Naive thymus-derived CD8-positive, alpha-beta T cell (primary cell): ENCODE results near the gene CUEDC1. TPM values are rescaled to one million over a fixed set of nuclear protein-coding genes. Genes with fewer than 3 reads are reported as not detected.

Experiments used
- ATAC-seq, 2 donors: fragments of 150-1000 bp; cut with Tn5 transposase in 1 of 2; sonication (Bioruptor Pico), chemical (Tn5 transposase) in 1 of 2; 1 replicate in 1 of 2; 2 replicates in 1 of 2; pipeline ENCODE4 v1.10.0; 2021; ENCODE audit warnings: mild to moderate bottlenecking in 2 of 2, moderate library complexity in 2 of 2
- POLR2A ChIA-PET: fragments of 350-600 bp; sonication (Branson Sonifier 250); formaldehyde crosslinking; loops from one replicate; lab custom pipeline; 2021; ENCODE audit warnings: antibody characterized with exemption; lab: Charles Lee
- DNase-seq, 10 donors: peaks; one replicate each; pipeline versions ENCODE4 v3.0.0 to v3.0.0-alpha.2; 2020 to 2022
- H3K27ac Mint-ChIP-seq, 10 donors: one replicate each; pipeline ENCODE4 v1.8.0; 2020 to 2022; ENCODE audit warnings: mild to moderate bottlenecking in 10 of 10, mixed read lengths in 10 of 10, moderate library complexity in 4 of 10, inconsistent platforms in 1 of 10
- H3K27me3 Mint-ChIP-seq, 5 donors: one replicate each; pipeline ENCODE4 v1.8.0; 2021 to 2022; ENCODE audit warnings: mixed read lengths in 5 of 5
- H3K36me3 Mint-ChIP-seq, 3 donors: one replicate each; pipeline ENCODE4 v1.8.0; 2020 to 2022; ENCODE audit warnings: mixed read lengths in 3 of 3, mild to moderate bottlenecking in 2 of 3, inconsistent platforms in 1 of 3
- H3K4me1 Mint-ChIP-seq, 4 donors: one replicate each; pipeline ENCODE4 v1.8.0; 2021 to 2022; ENCODE audit warnings: mixed read lengths in 4 of 4
- H3K4me3 Mint-ChIP-seq, 10 donors: one replicate each; pipeline ENCODE4 v1.8.0; 2020 to 2022; ENCODE audit warnings: mild to moderate bottlenecking in 10 of 10, mixed read lengths in 10 of 10, moderate library complexity in 6 of 10, inconsistent platforms in 1 of 10
- H3K9me3 Mint-ChIP-seq, 9 donors: one replicate each; pipeline ENCODE4 v1.8.0; 2020 to 2022; ENCODE audit warnings: mixed read lengths in 9 of 9, mild to moderate bottlenecking in 3 of 9, inconsistent platforms in 1 of 9, moderate library complexity in 1 of 9
- polyA plus RNA-seq, 3 donors: library from polyadenylated mRNA; unstranded; fragments of 300-500 nt; fragmentation: Illumina TruSeq; gene quantifications; one replicate each; pipeline ENCODE4 v1.2.3, GENCODE V29; 2021
- total RNA-seq, 8 experiments: library from RNA in 2 of 8; stranded (reverse) in 2 of 8; gene quantifications; one replicate each; pipeline ENCODE4 v1.2.3 and lab custom pipeline; 2021 to 2026

Gene CUEDC1
- total and polyA plus RNA-seq, 5 experiments from 2014 or later = 0.55 TPM; not detected in 4

- H3K27ac Mint-ChIP-seq = no peak overlapping the region
- peak in 1 of 10 donors; percentile 55 for DNase-seq
- peak overlapping the region in 1 of 10 donors; percentile 48 for H3K4me3 Mint-ChIP-seq
- H3K4me1 Mint-ChIP-seq = peaks cover 16 to 41% (median 30%) of the 10 kb centered on the region in 4 donors
- no peaks in the 10 kb centered on the region for H3K36me3 Mint-ChIP-seq
- no peaks in the 10 kb centered on the region for H3K9me3 Mint-ChIP-seq
- peaks cover 4 to 36% (median 18%) of the 10 kb centered on the region in 5 donors for H3K27me3 Mint-ChIP-seq
- POLR2A ChIA-PET = no interaction called here
- ATAC-seq = no peak
These were observed 82.7 kb downstream of the CUEDC1 start for GRCh38 chr17:57872536-57872935.

GRCh38 chr17:57871863-57872262 lies 83.3 kb downstream of the CUEDC1 start:
- peaks cover 4 to 36% (median 18%) of the 10 kb centered on the region in 5 donors for H3K27me3 Mint-ChIP-seq

GRCh38 chr17:57871155-57871554 lies 84.1 kb downstream of the CUEDC1 start:
- H3K4me1 Mint-ChIP-seq = peaks cover 19 to 41% (median 30%) of the 10 kb centered on the region in 4 donors
- POLR2A ChIA-PET = interaction anchor here (0.7 kb wide), 1 partner anchor 11 kb away, joined by 3 read pairs; no protein-coding TSS in a partner anchor
- no peak overlapping the region for H3K4me3 Mint-ChIP-seq
- H3K27me3 Mint-ChIP-seq = peaks cover 3 to 35% (median 15%) of the 10 kb centered on the region in 5 donors
- H3K9me3 Mint-ChIP-seq = no peaks in the 10 kb centered on the region
- H3K36me3 Mint-ChIP-seq = no peaks in the 10 kb centered on the region
- DNase-seq (no peak), ATAC-seq (no peak)
- no peak overlapping the region for H3K27ac Mint-ChIP-seq

More at GRCh38 chr17:57871863-57872262, 83.3 kb downstream of the CUEDC1 start:
- Mint-ChIP-seq H3K27ac (no peak overlapping the region), H3K4me1 (peaks cover 19 to 47% (median 32%) of the 10 kb centered on the region in 4 donors), H3K9me3 (no peaks in the 10 kb centered on the region), H3K36me3 (no peaks in the 10 kb centered on the region), H3K4me3 (peak overlapping the region in 1 of 10 donors; percentile 7)
- DNase-seq (peak in 1 of 10 donors; percentile 53), ATAC-seq (no peak)
- POLR2A ChIA-PET = interaction anchor here (0.7 kb wide), 1 partner anchor 10 kb away, joined by 3 read pairs; no protein-coding TSS in a partner anchor

- Mint-ChIP-seq H3K4me1 (peaks cover 19 to 40% (median 30%) of the 10 kb centered on the region in 4 donors), H3K27ac (peak overlapping the region in 1 of 10 donors; percentile 38), H3K4me3 (no peak overlapping the region), H3K36me3 (no peaks in the 10 kb centered on the region), H3K27me3 (peaks cover 3 to 35% (median 14%) of the 10 kb centered on the region in 5 donors), H3K9me3 (no peaks in the 10 kb centered on the region)
- DNase-seq (no peak), ATAC-seq (no peak)
- POLR2A ChIA-PET = interaction anchor here (0.7 kb wide), 1 partner anchor 115 kb away, joined by 3 read pairs; no protein-coding TSS in a partner anchor
These were observed 85.0 kb downstream of the CUEDC1 start for GRCh38 chr17:57870283-57870635.

GRCh38 chr17:57869617-57870282 lies 85.5 kb downstream of the CUEDC1 start:
- H3K36me3 Mint-ChIP-seq = no peaks in the 10 kb centered on the region
- DNase-seq = peak in 1 of 10 donors; percentile 4
- POLR2A ChIA-PET = interaction anchor here (0.7 kb wide), 1 partner anchor 116 kb away, joined by 3 read pairs; no protein-coding TSS in a partner anchor
- no peak overlapping the region for H3K4me3 Mint-ChIP-seq
- H3K9me3 Mint-ChIP-seq = no peaks in the 10 kb centered on the region
- peaks cover 19 to 40% (median 30%) of the 10 kb centered on the region in 4 donors for H3K4me1 Mint-ChIP-seq
- no peak for ATAC-seq
- peak overlapping the region in 2 of 10 donors; percentile 38 to 48 for H3K27ac Mint-ChIP-seq
- peaks cover 3 to 35% (median 14%) of the 10 kb centered on the region in 5 donors for H3K27me3 Mint-ChIP-seq

GRCh38 chr17:57868910-57869616 lies 86.1 kb downstream of the CUEDC1 start:
- ATAC-seq (no peak), DNase-seq (peak in 1 of 10 donors; percentile 19)
- Mint-ChIP-seq H3K4me3 (no peak overlapping the region), H3K9me3 (no peaks in the 10 kb centered on the region), H3K27me3 (peaks cover 3 to 32% (median 12%) of the 10 kb centered on the region in 5 donors), H3K4me1 (peaks cover 18 to 38% (median 26%) of the 10 kb centered on the region in 4 donors), H3K36me3 (no peaks in the 10 kb centered on the region), H3K27ac (no peak overlapping the region)
- POLR2A ChIA-PET = interaction anchor here (1.8 kb wide), 1 partner anchor 18 kb away, joined by 5 read pairs; no protein-coding TSS in a partner anchor

- ATAC-seq (peak; percentile 71 to 93), DNase-seq (peak in 5 of 10 donors; percentile 24 to 43 (median 26))
- peaks cover 13 to 30% (median 18%) of the 10 kb centered on the region in 4 donors for H3K4me1 Mint-ChIP-seq
- POLR2A ChIA-PET = interaction anchor here (1.8 kb wide), 1 partner anchor 18 kb away, joined by 5 read pairs; no protein-coding TSS in a partner anchor
- H3K4me3 Mint-ChIP-seq = peak overlapping the region in 2 of 10 donors; percentile 18 to 21
- H3K36me3 Mint-ChIP-seq = no peaks in the 10 kb centered on the region
- H3K27me3 Mint-ChIP-seq = peaks cover 3 to 24% (median 10%) of the 10 kb centered on the region in 5 donors
- H3K9me3 Mint-ChIP-seq = no peaks in the 10 kb centered on the region
- H3K27ac Mint-ChIP-seq = peak overlapping the region in 5 of 10 donors; percentile 25 to 82 (median 62)
These were observed 87.0 kb downstream of the CUEDC1 start for GRCh38 chr17:57868007-57868909.

- H3K27ac Mint-ChIP-seq = no peak overlapping the region
- H3K36me3 Mint-ChIP-seq = no peaks in the 10 kb centered on the region
- no peaks in the 10 kb centered on the region for H3K9me3 Mint-ChIP-seq
- H3K27me3 Mint-ChIP-seq = peaks cover 0 to 25% (median 6%) of the 10 kb centered on the region in 5 donors
- H3K4me1 Mint-ChIP-seq = peaks cover 10 to 24% (median 13%) of the 10 kb centered on the region in 4 donors
- DNase-seq (no peak), ATAC-seq (no peak)
- POLR2A ChIA-PET = interaction anchor here (1.8 kb wide), 1 partner anchor 16 kb away, joined by 5 read pairs; no protein-coding TSS in a partner anchor
- no peak overlapping the region for H3K4me3 Mint-ChIP-seq
These were observed 88.1 kb downstream of the CUEDC1 start for GRCh38 chr17:57867126-57867525.

- ATAC-seq (no peak), DNase-seq (no peak)
- peaks cover 8 to 24% (median 13%) of the 10 kb centered on the region in 4 donors for H3K4me1 Mint-ChIP-seq
- H3K27ac Mint-ChIP-seq = no peak overlapping the region
- no peaks in the 10 kb centered on the region for H3K9me3 Mint-ChIP-seq
- H3K4me3 Mint-ChIP-seq = no peak overlapping the region
- H3K36me3 Mint-ChIP-seq = no peaks in the 10 kb centered on the region
- peaks cover 0 to 23% (median 2%) of the 10 kb centered on the region in 5 donors for H3K27me3 Mint-ChIP-seq
- POLR2A ChIA-PET = no interaction called here
These were observed 88.5 kb downstream of the CUEDC1 start for GRCh38 chr17:57866723-57867122.

- H3K4me3 Mint-ChIP-seq = no peak overlapping the region
- no peak overlapping the region for H3K27ac Mint-ChIP-seq
- peaks cover 8 to 27% (median 14%) of the 10 kb centered on the region in 4 donors for H3K4me1 Mint-ChIP-seq
- H3K36me3 Mint-ChIP-seq = no peaks in the 10 kb centered on the region
- POLR2A ChIA-PET = no interaction called here
- ATAC-seq = no peak
- H3K9me3 Mint-ChIP-seq = no peaks in the 10 kb centered on the region
- H3K27me3 Mint-ChIP-seq = peaks cover 0 to 21% (median 2%) of the 10 kb centered on the region in 5 donors
- DNase-seq = no peak
These were observed 88.9 kb downstream of the CUEDC1 start for GRCh38 chr17:57866319-57866718.

GRCh38 chr17:57864273-57864672 lies 90.9 kb downstream of the CUEDC1 start:
- peaks cover 14 to 32% (median 24%) of the 10 kb centered on the region in 4 donors for H3K4me1 Mint-ChIP-seq
- DNase-seq = no peak
- no peak for ATAC-seq
- H3K4me3 Mint-ChIP-seq = peak overlapping the region in 1 of 10 donors; percentile 26
- POLR2A ChIA-PET = no interaction called here
- H3K27me3 Mint-ChIP-seq = peaks cover 4 to 28% (median 6%) of the 10 kb centered on the region in 5 donors
- H3K9me3 Mint-ChIP-seq = no peaks in the 10 kb centered on the region
- no peaks in the 10 kb centered on the region for H3K36me3 Mint-ChIP-seq
- peak overlapping the region in 1 of 10 donors; percentile 54 for H3K27ac Mint-ChIP-seq
